Measurements from ENCODE around the gene ELMO1. TPM values are rescaled to one million over a fixed set of nuclear protein-coding genes. Genes with fewer than 3 reads are reported as not detected.

The ELMO1 gene
- total RNA-seq, 1 donor from 2014 or later, result 29.4 TPM

- no peaks in the 10 kb centered on the region for H3K9me3 Mint-ChIP-seq
- H3K4me3 Mint-ChIP-seq, result no peak overlapping the region
- H3K27ac Mint-ChIP-seq, result no peak overlapping the region
- no peak for TF ChIP-seq CTCF (conservative IDR thresholded peaks at IDR 0.05)
- no peaks in the 10 kb centered on the region for H3K4me1 Mint-ChIP-seq (ENCODE audit: unreplicated experiment)
- peaks cover 3% of the 10 kb centered on the region for H3K27me3 Mint-ChIP-seq
- no peak for DNase-seq (ENCODE audit: extremely low spot score, unreplicated experiment)
- H3K36me3 Mint-ChIP-seq, result no peaks in the 10 kb centered on the region
Observed at GRCh38 chr7:37310327-37311080, 138.2 kb downstream of the ELMO1 start.

GRCh38 chr7:37309493-37309892 lies 139.2 kb downstream of the ELMO1 start:
- Mint-ChIP-seq H3K36me3 (no peaks in the 10 kb centered on the region), H3K4me3 (no peak overlapping the region), H3K9me3 (no peaks in the 10 kb centered on the region), H3K27ac (no peak overlapping the region), H3K27me3 (peaks cover 3% of the 10 kb centered on the region), H3K4me1 (ENCODE audit: unreplicated experiment) (no peaks in the 10 kb centered on the region)
- DNase-seq (ENCODE audit: extremely low spot score, unreplicated experiment), result no peak
- TF ChIP-seq CTCF (conservative IDR thresholded peaks at IDR 0.05), result no peak

GRCh38 chr7:37304921-37305320 lies 143.7 kb downstream of the ELMO1 start:
- Mint-ChIP-seq H3K36me3 (no peaks in the 10 kb centered on the region), H3K4me1 (ENCODE audit: unreplicated experiment) (no peaks in the 10 kb centered on the region), H3K27me3 (peaks cover 3% of the 10 kb centered on the region), H3K27ac (no peak overlapping the region), H3K9me3 (no peaks in the 10 kb centered on the region), H3K4me3 (no peak overlapping the region)
- DNase-seq (ENCODE audit: extremely low spot score, unreplicated experiment), result no peak
- TF ChIP-seq CTCF (conservative IDR thresholded peaks at IDR 0.05), result no peak

GRCh38 chr7:37297546-37297945 lies 151.1 kb downstream of the ELMO1 start:
- H3K9me3 Mint-ChIP-seq, result no peaks in the 10 kb centered on the region
- no peak for DNase-seq (ENCODE audit: extremely low spot score, unreplicated experiment)
- H3K4me1 Mint-ChIP-seq (ENCODE audit: unreplicated experiment), result no peaks in the 10 kb centered on the region
- no peak overlapping the region for H3K27ac Mint-ChIP-seq
- no peaks in the 10 kb centered on the region for H3K36me3 Mint-ChIP-seq
- no peak overlapping the region for H3K4me3 Mint-ChIP-seq
- TF ChIP-seq CTCF (conservative IDR thresholded peaks at IDR 0.05), result no peak
- no peaks in the 10 kb centered on the region for H3K27me3 Mint-ChIP-seq

- no peak for TF ChIP-seq CTCF (conservative IDR thresholded peaks at IDR 0.05)
- Mint-ChIP-seq H3K27ac (no peak overlapping the region), H3K27me3 (peaks cover 3% of the 10 kb centered on the region), H3K4me1 (ENCODE audit: unreplicated experiment) (no peaks in the 10 kb centered on the region), H3K36me3 (no peaks in the 10 kb centered on the region), H3K4me3 (no peak overlapping the region), H3K9me3 (no peaks in the 10 kb centered on the region)
- no peak for DNase-seq (ENCODE audit: extremely low spot score, unreplicated experiment)
Observed at GRCh38 chr7:37295401-37295800, 153.3 kb downstream of the ELMO1 start.

Measured in type B pancreatic cell (in vitro differentiated cells).